ENCODE measurements around the gene TXNDC15.

TXNDC15 gene

GRCh38 chr5:134944630-134945029 lies 70.5 kb downstream of the TXNDC15 start (continued):
- 0 out of 2 replicates have a peak, but pooled peaks have one; percentile 55 for TF ChIP-seq TSHZ2 (CRISPR knock-in tag; IDR thresholded peaks at IDR 0.05)
- peak; percentile 78 for TF ChIP-seq TCF4 (CRISPR knock-in tag; IDR thresholded peaks at IDR 0.05; ENCODE audit: borderline replicate concordance)
- no peak for TF ChIP-seq ZC3H10 (CRISPR knock-in tag; IDR thresholded peaks at IDR 0.05)
- TF ChIP-seq PPARA (CRISPR knock-in tag; IDR thresholded peaks at IDR 0.05; ENCODE audit: borderline replicate concordance), result no peak
- no peak for TF ChIP-seq GLIS3 (CRISPR knock-in tag; IDR thresholded peaks at IDR 0.05)
- TF ChIP-seq POU6F1 (CRISPR knock-in tag; IDR thresholded peaks at IDR 0.05; ENCODE audit: borderline replicate concordance, low read depth), result no peak
- no peak for TF ChIP-seq ESRRG (CRISPR knock-in tag; IDR thresholded peaks at IDR 0.05)
- no peak for TF ChIP-seq ZNF565 (CRISPR knock-in tag; conservative IDR thresholded peaks at IDR 0.05; ENCODE audit: low read depth)
- TF ChIP-seq ZNF8 (CRISPR knock-in tag; IDR thresholded peaks at IDR 0.05), result no peak
- no peak for TF ChIP-seq CSDC2 (CRISPR knock-in tag; IDR thresholded peaks at IDR 0.05)
- TF ChIP-seq OSR1 (CRISPR knock-in tag; IDR thresholded peaks at IDR 0.05), result no peak
- TF ChIP-seq RARB (CRISPR knock-in tag; IDR thresholded peaks at IDR 0.05), result peak; percentile 45; the same call in 1 of the 2 replicates

- peak; percentile 77 for ATAC-seq
- no peak for TF ChIP-seq ZNF70 (CRISPR knock-in tag; IDR thresholded peaks at IDR 0.05)
- TF ChIP-seq TSHZ2 (CRISPR knock-in tag; IDR thresholded peaks at IDR 0.05), result no peak
- no peak for TF ChIP-seq TCF4 (CRISPR knock-in tag; IDR thresholded peaks at IDR 0.05; ENCODE audit: borderline replicate concordance)
- no peak for TF ChIP-seq ARNTL (CRISPR knock-in tag; IDR thresholded peaks at IDR 0.05; ENCODE audit: borderline replicate concordance, low read depth)
- no peak for TF ChIP-seq ZNF8 (CRISPR knock-in tag; IDR thresholded peaks at IDR 0.05)
- no peak for TF ChIP-seq ESRRG (CRISPR knock-in tag; IDR thresholded peaks at IDR 0.05)
Measured at GRCh38 chr5:134945041-134945440, 70.9 kb downstream of the TXNDC15 start.

- no peak for TF ChIP-seq OSR1 (CRISPR knock-in tag; IDR thresholded peaks at IDR 0.05)
- TF ChIP-seq ESRRG (CRISPR knock-in tag; IDR thresholded peaks at IDR 0.05), result no peak
- no peak for TF ChIP-seq PPARA (CRISPR knock-in tag; IDR thresholded peaks at IDR 0.05; ENCODE audit: borderline replicate concordance)
- TF ChIP-seq ZNF70 (CRISPR knock-in tag; IDR thresholded peaks at IDR 0.05), result no peak
- no peak for TF ChIP-seq TCF4 (CRISPR knock-in tag; IDR thresholded peaks at IDR 0.05; ENCODE audit: borderline replicate concordance)
- TF ChIP-seq ZNF8 (CRISPR knock-in tag; IDR thresholded peaks at IDR 0.05), result no peak
- ATAC-seq, result peak; percentile 12; the same call in 1 of the 3 replicates
Measured at GRCh38 chr5:134948911-134949310, 74.7 kb downstream of the TXNDC15 start.

GRCh38 chr5:134949316-134949715 lies 75.1 kb downstream of the TXNDC15 start:
- no peak for TF ChIP-seq ZNF70 (CRISPR knock-in tag; IDR thresholded peaks at IDR 0.05)
- ATAC-seq, result no peak
